Activated CD8-positive, alpha-beta memory T cell treated with anti-CD3 and anti-CD28 coated beads, Interleukin-2, amount 50 U/mL, for 48 hours (primary cell): Measurements from ENCODE around the gene NUDT9.
"Not testable (repeated sequence)": the region's sequence is repeated elsewhere in the genome, so short reads cannot be mapped to it uniquely, and the experiment has no call there.

Experiments
- DNase-seq: peaks from one replicate; pipeline ENCODE4 v3.0.0-alpha.2; 2020

Gene NUDT9

DNA sequence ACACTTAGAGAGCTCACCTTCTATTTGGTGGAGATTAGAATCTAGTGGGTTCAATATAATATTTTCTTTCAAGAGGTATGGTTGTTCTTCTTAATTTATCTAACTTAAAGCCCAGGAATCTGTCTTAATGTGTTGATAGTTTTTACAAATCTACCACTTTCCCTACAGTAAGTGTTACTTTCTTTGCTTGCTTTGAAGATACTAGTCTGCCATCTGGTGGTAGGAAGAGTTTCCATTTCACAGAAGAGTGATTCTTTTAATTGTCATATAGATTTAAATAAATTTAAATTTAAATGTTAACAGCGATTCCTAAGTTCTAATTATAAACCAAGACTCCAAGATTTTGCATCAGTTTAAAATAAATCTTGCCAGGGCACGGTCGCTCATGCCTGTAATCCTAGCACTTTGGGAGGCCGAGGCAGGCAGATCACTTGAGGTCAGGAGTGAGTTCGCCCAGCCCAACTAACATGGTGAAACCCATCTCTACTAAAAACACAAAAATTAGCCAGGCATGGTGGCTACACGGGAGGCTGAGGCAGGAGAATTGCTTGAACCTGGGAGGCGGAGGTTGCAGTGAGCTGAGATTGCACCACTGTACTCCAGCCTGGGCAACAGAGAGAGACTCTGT, 43.5 kb downstream of the NUDT9 start:
- DNase-seq = no peak

DNA sequence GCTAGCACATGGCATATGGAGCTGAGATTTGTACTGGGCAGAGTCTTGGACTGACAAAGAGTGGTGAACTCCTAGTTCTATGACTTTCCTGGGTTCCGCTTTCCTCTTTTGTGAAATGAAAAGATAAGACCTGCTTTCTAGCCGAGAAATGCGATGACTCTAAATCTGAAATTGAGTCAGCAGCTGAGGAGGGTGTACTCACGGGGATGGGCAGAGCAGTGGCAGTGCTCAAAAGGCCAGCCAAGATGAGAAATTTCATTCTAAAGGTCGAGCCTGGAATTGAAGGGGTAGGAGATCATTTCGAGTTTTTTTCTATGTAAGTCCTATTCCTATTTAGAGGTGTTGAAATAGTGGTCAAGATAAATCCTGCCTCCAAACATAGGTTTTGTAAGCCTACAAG, 47.0 kb downstream of the NUDT9 start:
- DNase-seq = no peak

DNA sequence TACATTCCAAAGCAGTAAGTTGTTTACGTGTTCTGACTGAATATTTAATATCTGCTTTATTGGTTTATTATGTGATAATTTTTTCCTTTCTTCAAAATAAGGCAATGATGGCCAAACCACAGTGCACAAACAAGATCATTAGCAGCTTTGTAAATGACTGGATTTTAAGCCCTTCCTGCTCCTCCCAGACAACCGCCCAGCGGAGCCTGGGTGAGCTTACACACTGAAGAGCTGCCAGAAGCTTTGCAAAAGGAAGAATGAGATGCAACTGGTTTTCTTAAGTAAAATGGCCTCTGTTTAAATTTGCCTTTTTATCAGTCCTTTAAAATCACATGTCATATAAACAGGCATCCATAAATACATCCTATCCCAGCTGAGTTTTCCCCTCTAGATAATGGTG, 54.6 kb downstream of the NUDT9 start:
- DNase-seq = no peak

DNA sequence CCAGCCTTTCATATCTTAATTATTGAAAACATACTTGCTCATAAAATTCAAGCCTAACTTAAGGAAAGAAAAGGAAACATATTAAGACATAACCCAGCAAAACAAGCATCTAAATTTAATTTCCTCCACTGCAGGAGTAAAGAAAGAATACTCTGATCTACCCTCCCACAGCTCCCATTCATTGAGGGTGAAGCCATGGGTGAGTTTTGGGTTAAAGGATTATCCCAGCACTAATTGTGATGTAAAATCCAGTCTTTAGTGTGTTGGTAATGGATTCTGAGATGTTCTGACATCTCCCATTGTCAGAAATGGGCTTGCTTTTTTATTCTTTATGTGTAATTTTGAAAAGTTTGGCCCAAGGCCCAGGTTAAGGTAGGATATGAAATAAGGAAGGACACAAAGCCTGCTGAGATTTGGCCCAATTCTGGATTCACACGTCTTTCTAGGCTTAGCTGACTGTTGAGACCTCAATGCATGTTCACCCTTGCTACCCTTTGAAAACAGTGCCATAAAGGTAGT, 56.4 kb downstream of the NUDT9 start:
- no peak for DNase-seq

DNA sequence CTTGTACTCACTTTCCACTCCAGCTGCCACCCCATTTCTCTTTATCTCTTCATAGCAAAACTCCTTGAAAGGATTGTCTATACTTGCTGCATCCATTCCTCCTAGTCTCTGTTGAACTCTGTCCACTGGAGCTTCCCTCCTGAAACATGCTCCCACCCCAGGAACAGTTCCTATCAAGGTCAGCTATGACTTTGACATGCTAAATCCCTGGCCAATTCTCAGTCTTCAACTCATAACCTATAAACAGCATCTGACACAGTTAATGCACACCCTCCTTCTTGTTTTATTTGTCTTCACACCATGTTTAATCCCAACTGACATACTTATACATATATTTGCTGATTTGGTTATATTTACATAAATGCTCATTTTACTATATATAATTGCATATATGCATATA, 59.0 kb downstream of the NUDT9 start:
- DNase-seq = no peak

DNA sequence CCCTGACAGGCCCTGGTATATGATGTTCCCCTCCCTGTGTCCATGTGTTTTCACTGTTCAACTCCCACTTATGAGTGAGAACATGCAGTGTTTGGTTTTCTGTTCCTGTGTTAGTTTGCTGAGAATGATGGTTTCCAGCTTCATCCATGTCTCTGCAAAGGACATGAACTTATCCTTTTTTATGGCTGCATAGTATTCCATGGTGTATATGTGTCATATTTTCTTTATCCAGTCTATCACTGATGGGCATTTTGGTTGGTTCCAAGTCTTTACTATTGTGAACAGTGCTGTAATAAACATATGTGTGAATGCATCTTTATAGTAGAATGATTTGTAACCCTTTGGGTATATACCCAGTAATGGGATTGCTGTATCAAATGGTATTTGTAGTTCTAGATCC, 60.9 kb downstream of the NUDT9 start:
- not testable (repeated sequence) for DNase-seq

DNA sequence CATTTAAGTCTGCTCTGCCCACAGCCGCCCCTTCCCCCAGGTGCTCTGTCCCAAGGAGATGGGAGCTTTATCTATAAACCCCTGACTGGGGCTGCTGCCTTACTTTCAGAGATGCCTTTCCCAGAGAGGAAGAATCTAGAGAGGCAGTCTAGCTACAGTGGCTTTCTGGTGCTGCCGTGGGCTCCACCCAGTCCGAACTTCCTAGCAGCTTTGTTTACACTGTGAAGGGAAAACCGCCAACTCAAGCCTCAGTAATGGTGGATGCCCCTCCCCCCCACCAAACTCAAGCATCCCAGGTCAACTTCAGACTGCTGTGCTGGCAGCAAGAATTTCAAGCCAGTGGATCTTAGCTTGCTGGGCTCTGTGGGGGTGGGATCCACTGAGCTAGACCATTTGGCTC, 66.3 kb downstream of the NUDT9 start:
- DNase-seq = not testable (repeated sequence)

DNA sequence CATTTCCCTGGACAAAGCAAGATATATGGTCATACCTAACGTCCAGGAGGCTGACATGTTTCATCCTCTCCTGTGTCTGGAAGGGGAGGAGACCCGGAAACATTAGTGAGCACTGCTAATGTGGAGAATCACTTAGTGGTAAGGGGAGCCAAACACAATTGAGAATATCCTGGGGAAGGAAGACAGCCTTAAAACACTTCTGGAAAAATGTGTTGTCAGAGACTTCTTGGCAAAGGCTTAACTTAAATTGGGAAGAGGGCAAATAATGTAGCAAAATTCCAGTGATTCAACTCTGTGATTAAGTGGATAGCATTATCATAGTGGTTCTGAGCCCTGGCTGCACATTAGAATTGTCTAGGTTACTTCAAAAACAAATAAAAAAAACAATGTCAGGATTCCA, 67.3 kb downstream of the NUDT9 start:
- no peak for DNase-seq

DNA sequence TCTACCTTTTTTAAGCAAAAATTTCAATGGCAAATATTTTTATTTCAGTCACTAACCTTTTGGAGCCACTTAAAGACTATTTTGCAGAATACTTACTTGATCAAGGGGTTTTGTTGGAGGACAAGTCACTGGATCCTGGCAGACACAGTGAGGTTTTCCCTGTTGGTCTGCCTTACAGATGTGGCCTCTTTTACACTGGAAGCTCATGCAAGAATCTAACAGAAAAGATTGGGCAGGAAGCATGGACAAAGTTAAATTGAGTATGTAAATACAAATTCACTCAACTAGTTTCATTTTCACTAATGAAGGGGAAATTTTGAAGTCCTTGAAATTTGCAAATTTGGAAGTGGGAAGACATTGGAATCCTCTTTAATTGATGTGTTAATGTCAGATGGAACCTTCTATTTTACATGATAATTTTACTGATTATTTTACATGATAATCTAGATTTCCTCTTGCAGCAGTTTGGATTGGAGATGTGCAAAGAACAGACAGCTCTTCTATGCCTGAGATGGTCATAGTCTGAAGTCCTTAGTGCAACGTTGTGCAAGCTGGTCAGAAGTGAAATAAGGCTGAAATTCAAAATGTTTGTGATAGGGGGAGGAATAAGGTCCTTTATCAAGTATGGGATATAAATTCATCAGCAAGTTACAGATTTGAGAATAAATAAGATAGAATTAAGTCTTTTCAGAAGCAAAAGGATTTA, 68.4 kb downstream of the NUDT9 start:
- DNase-seq = no peak

DNA sequence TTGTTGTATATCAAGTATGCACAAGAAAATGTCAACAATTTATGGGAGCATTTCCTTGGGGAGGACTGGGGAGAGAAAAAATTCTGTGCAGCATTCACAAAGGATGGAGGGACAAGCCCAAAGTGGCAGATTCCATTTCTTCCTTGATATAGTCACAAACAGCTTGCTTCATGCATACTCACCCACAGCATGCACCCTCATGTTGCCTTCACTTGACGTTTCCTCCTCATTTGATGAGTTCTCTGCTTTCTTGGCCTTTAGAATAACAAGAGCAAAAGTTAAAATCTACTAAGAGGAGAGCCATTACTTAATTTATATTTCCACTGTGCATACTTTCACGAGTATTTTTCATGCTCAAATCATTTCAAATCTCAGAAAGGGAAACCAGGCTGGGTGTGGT, 69.1 kb downstream of the NUDT9 start:
- no peak for DNase-seq

DNA sequence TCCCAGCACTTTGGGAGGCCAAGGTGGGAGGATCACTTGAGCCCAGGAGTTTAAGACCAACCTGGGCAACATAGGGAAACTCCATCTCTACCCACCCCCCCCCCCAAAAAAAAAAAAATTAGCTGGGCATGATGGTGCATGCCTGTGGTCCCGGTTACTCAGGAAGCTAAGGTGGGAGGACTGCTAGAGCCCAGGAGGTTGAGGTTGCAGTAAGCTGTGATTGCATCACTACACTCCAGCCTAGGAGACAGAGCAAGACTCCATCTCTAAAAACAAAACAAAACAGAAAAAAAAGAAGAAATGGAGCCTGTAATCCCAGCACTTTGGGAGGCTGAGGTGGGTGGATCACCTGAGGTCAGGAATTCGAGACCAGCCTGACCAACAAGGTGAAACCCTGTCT, 69.5 kb downstream of the NUDT9 start:
- not testable (repeated sequence) for DNase-seq

DNA sequence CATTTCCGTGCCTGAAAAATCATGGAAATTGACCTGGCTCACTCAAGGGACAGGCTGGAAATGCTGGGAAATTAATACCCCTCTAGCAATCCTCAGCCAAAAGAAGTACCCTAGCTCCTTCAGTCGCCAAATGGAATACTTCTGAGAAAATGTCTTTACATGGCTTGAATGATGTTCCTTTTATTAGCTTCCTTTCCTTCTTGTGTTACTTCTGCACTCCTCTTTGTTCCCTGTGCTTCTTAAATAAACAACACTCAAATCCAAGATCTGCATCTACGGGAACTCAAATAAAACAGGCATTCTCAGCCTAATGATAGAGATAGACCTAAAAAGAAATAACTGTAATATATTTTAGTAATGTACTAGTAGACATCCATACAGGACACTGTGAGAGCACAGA, 70.7 kb downstream of the NUDT9 start:
- no peak for DNase-seq

DNA sequence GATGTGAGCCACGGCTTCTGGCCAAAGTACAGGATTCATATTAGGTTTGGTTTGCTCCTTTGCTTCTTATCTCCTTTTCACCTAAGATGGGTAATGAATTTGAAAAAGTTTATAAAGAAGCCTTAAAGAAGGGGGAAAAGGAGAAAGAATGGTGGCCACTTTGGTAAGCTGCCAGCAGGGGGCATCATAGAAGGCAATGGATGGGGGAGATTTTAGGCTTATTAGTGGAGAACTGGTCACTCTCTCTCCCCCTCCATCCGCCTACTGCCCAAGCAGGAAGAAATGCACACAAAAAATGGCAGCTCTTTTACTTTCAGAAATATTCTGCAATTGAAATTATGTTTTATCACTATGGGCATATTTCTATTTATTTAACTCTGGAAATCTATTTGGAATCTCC, 74.8 kb downstream of the NUDT9 start:
- peak; percentile 55 for DNase-seq

DNA sequence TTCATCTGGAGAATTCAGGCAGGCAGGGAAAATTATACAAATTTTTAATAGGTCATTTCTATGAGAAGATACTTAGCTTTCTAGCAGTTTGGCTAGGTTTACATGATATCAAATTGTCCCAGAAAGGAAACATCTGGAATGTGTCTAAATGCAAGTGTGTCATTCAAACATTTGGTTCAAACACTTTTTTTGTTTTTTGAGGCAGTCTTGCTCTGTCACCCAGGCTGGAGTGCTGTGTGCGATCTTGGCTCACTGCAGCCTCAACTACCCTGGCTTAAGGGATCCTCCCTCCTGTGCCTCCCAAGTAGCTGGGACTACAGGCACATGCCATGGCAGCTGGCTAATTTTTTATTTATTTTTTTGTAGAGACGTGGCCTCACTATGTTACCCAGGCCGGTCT, 75.2 kb downstream of the NUDT9 start:
- no peak for DNase-seq

DNA sequence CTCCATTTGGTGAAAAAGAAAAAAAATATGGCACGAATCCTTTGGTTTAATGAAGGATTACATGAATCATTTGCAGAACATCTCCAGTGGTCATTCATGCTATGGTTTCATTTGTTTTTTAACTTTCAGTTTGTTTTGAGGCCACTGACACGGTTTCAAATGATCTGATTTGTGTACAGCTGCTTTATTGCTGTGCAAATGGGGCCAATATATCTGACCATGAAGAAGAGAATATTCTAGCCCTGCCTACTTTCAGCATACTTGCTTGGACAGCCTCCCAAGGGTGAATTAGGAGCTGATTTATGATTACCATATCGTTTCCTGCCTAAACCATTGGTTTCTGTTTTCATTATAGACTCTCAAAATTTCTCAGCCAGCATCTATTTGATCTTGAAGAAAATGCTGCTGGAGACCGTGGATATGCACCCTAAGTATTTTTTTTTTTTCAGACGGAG, 76.1 kb downstream of the NUDT9 start:
- no peak for DNase-seq

DNA sequence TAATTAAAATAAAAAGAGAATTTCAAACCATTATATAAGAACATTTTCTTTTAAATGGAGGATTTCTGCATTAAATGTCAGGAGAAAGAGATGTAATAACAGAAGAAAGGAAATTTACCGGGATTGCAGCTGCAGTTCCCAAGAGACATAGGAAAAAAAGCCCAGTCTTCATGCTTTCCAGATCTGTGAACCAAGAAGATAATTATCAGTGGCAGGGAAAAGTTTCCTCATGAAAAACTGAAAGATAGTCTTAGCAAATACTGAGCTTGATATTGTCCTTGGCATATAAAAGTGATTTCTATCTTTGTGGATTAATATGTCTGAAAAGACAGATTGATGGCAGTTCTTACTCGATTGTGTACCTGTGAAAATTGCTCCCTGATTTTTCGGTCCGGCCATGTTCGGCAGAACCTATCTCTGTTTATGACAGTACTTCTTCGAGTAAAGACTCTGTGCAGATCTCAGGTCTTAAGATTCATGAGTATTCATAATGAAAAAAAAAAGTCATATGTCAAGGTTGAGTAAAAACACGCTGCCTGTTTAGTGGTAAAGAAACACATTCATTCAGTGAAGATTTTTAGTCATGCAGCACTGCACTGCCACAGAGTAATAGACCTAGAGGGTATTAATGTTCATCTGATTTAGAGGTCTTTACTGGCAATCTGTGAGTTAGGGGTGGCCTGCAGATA, 77.2 kb downstream of the NUDT9 start:
- no peak for DNase-seq

DNA sequence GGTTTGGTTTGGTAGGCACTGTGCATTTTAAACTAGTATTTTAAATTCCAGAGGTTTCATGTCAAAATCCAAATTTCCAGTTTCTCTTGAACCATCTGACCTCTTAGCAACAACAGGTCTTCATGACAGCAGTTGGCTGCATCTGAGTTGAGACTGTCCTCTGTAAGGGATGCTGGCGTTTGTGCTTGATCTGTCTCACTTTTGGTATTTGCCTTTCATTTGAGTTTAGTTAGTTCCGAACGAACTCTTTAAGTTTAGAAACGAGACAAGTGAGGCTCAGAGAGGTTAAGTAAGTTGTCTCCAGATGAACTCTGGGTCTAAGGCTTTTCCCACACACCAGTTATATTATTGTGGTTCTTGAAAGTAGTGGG, 77.7 kb downstream of the NUDT9 start:
- DNase-seq = no peak

DNA sequence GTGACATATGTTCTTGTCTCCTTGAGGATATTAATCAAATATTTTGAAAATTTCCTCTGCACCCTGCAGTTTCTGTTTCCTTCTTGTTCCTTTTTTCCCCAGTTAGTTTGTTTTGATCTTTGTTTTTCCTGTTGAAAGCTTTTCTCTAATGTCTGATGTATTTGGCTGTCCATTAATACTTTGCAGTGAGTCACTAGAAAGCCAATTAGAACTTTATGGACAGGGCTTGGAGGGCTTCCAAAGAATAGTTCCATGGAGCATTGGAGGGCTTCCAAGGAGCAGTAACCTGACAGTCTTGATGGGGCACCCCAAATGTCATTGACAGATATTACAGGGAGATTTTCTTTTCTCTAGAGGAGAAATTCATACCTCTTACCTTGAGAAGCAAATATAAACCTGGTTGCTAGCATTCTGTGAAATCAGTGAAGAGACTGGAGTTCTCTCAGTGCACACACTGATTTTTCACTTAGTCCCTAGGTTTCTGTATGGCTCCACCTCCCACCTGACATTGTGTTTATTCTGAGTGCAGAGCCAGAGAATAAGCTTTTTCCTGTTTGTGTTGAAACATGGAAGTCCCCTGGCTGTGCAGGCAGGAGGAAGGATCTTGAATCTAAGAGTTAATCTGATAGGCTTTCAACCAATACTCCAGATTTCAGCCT, 80.3 kb downstream of the NUDT9 start:
- no peak for DNase-seq

DNA sequence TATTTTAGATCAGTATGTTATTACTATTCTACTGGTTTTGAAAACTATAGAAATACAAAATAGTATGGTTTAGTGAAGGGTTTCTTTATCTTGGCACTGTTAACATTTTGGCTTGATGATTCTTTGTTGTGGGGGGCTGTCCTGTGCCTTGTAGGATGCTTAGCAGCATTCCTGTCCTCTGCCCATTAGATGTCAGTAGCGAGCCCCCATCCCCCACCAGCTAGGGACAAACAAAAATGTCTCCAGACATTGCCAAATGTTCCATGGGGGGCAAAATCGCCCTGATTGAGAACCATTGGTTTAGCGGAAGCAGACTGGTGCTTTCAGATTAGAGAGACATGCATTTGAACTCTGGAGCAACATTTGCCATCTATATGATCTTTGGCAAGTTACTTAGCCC, 83.5 kb downstream of the NUDT9 start:
- no peak for DNase-seq

DNA sequence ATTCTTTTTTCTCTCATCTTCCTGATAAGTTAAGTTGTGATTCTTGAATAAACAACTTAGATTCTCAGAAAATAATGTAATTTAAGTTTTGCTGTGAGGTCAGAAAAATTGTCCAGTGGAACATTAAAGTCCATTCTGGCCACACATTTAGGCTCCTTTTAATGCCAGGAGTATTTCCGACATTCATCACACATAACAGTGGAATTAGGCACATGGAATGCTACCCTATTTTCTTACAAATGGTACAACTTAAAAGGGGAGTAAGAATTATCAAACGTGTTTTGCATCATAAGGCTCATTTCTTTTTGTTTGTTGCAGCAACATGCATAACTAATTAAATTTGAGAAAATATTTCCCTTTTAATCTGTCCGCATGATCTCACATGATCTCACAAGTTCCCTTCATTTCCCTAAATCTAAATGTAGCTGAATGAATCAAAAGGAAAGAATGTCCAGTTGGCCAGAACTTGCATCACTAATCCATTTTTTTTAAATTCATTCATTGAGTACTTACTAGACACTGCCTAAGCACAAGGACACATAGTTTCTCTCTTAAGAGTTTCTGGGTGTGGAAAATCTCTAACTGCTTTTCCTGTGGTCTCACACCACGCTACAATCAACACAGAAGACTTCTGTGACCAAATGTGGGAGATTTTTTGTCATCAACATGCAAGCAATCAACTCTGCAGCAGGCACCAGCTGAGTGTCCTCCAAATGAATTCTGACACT, 84.8 kb downstream of the NUDT9 start:
- DNase-seq = no peak
